Measurements from ENCODE around the gene INVS. TPM values are rescaled to one million over a fixed set of nuclear protein-coding genes. Genes with fewer than 3 reads are reported as not detected.

The INVS gene
- total and polyA plus RNA-seq, 2 of the 13 experiments (the other 11 are each of a cell fraction or from before 2014, with no cell fraction given): 11.3 to 16.3 TPM

GRCh38 chr9:100098887-100099721, at the start of gene INVS, which contains the start of gene ERP44 (continued):
- peak; percentile 66; the same call in 1 of the 2 replicates for TF ChIP-seq ZNF350 (CRISPR knock-in tag; IDR thresholded peaks at IDR 0.05; ENCODE audit: borderline replicate concordance, low read depth)
- peak; percentile 28; the same call in 1 of the 2 replicates for TF ChIP-seq SMAD1 (CRISPR knock-in tag; IDR thresholded peaks at IDR 0.05; ENCODE audit: borderline replicate concordance, low read depth)
- no peak for TF ChIP-seq AKNA (CRISPR knock-in tag; IDR thresholded peaks at IDR 0.05; ENCODE audit: borderline replicate concordance)
- no peak for TF ChIP-seq CBX1 (IDR thresholded peaks at IDR 0.05; ENCODE audit: low read depth)
- no peak for TF ChIP-seq BRCA1 (CRISPR knock-in tag; IDR thresholded peaks at IDR 0.05)
- no peak for TF ChIP-seq SIX1 (CRISPR knock-in tag; IDR thresholded peaks at IDR 0.05; ENCODE audit: borderline replicate concordance)
- TF ChIP-seq, protein P1, sequence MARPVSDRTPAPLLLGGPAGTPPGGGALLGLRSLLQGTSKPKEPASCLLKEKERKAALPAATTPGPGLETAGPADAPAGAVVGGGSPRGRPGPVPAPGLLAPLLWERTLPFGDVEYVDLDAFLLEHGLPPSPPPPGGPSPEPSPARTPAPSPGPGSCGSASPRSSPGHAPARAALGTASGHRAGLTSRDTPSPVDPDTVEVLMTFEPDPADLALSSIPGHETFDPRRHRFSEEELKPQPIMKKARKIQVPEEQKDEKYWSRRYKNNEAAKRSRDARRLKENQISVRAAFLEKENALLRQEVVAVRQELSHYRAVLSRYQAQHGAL (CRISPR knock-in tag; IDR thresholded peaks at IDR 0.05; ENCODE audit: not compliant biosample characterization): no peak
- no peak for TF ChIP-seq MAFF (IDR thresholded peaks at IDR 0.05; ENCODE audit: low read depth, low read length)
- 0 out of 2 replicates have a peak, but pooled peaks have one; percentile 20 for TF ChIP-seq ETV5 (CRISPR knock-in tag; IDR thresholded peaks at IDR 0.05; ENCODE audit: borderline replicate concordance)
- TF ChIP-seq, protein P2, sequence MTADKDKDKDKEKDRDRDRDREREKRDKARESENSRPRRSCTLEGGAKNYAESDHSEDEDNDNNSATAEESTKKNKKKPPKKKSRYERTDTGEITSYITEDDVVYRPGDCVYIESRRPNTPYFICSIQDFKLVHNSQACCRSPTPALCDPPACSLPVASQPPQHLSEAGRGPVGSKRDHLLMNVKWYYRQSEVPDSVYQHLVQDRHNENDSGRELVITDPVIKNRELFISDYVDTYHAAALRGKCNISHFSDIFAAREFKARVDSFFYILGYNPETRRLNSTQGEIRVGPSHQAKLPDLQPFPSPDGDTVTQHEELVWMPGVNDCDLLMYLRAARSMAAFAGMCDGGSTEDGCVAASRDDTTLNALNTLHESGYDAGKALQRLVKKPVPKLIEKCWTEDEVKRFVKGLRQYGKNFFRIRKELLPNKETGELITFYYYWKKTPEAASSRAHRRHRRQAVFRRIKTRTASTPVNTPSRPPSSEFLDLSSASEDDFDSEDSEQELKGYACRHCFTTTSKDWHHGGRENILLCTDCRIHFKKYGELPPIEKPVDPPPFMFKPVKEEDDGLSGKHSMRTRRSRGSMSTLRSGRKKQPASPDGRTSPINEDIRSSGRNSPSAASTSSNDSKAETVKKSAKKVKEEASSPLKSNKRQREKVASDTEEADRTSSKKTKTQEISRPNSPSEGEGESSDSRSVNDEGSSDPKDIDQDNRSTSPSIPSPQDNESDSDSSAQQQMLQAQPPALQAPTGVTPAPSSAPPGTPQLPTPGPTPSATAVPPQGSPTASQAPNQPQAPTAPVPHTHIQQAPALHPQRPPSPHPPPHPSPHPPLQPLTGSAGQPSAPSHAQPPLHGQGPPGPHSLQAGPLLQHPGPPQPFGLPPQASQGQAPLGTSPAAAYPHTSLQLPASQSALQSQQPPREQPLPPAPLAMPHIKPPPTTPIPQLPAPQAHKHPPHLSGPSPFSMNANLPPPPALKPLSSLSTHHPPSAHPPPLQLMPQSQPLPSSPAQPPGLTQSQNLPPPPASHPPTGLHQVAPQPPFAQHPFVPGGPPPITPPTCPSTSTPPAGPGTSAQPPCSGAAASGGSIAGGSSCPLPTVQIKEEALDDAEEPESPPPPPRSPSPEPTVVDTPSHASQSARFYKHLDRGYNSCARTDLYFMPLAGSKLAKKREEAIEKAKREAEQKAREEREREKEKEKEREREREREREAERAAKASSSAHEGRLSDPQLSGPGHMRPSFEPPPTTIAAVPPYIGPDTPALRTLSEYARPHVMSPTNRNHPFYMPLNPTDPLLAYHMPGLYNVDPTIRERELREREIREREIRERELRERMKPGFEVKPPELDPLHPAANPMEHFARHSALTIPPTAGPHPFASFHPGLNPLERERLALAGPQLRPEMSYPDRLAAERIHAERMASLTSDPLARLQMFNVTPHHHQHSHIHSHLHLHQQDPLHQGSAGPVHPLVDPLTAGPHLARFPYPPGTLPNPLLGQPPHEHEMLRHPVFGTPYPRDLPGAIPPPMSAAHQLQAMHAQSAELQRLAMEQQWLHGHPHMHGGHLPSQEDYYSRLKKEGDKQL (CRISPR knock-in tag; IDR thresholded peaks at IDR 0.05; ENCODE audit: low read depth): no peak
- peak; percentile 19 for TF ChIP-seq CTCF (CRISPR knock-in tag; IDR thresholded peaks at IDR 0.05)
- no peak for TF ChIP-seq PLRG1 (conservative IDR thresholded peaks at IDR 0.05)
- no peak; the same call in 1 of the 2 replicates for TF ChIP-seq BCL3 (CRISPR knock-in tag; IDR thresholded peaks at IDR 0.05)

Measured in HepG2 (cell line).